Activated CD8-positive, alpha-beta memory T cell treated with anti-CD3 and anti-CD28 coated beads, Interleukin-2, amount 50 U/mL, for 48 hours (primary cell): ENCODE data around the gene CHRNE.
"Not testable (repeated sequence)": the region's sequence is repeated elsewhere in the genome, so short reads cannot be mapped to it uniquely, and the experiment has no call there.

ENCODE experiments used
- DNase-seq: peaks from one replicate; pipeline ENCODE4 v3.0.0-alpha.2; 2020

The CHRNE gene

DNA sequence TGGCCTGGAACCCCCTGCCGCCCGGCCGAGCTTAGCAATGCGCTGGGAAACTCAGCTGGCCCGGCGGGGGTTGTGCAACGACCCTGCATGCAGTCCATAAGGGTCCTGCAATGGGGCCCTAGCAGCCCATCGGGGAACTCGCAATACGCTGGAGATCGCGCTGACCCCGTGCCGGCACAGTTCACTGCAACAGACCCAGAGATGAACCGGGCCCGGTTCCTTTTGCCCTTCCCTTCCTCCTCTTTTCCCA is 36.6 kb upstream of the CHRNE start:
- peak; percentile 77 for DNase-seq

DNA sequence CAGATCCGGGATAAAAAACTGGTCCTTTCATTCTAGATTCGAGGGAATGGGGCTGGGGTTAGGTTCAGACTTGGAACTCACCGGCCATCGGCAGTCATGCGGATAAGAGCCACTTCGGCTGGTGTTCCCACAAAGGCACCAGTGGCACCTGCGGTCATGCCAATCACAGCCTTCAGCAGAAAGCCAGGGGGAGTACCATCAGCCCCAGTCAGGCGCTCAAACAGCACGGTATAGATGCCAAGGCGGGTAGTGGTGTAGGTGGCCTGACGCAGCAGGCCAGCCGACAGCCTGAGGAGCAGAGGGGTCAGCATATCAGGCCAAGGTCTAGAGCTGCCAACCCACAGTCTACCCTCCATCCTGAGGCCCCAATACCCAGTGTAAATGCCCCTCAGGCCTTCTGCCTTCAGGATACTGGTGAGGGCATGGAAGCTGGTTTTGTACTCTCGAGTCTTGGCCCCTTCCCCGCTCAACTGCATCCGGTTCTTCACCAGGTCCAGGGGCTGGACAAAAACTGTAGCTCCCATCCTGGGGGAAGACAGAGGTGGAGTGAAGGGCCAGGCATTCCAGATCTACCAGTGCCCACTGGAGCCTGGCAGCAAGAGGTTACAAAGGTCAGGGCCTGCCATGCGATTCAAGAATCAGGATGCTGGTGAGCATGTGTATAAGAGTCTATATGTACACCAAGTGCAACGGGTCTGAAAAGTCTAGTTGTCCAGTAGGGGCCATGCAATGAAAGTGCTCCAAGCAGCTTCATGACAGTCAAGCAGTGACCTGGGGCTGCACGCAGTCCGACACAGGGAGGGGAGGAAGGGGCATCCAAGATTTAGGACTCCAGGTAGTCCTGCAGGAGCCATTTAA is 36.0 kb upstream of the CHRNE start:
- no peak for DNase-seq

DNA sequence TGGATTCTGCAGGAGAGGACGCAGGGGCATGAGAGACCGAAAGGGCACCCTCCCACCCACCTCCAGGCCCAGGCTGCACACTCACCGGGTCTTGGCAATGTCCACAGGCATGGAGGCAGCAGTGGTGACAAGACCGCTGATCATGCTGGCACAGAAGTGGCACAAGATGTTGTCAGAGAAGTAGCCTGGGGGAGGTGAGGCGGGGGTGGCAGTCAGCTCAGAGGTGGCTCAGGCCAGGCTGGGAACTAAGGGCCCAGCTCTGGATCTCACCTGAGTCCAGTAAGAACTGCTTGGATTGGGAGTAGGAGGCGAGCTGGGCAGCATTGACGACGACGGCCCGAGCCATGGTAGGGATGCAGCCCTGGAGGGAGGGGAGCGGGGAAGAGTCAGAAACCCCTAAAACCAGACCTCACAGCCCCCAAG is 35.2 kb upstream of the CHRNE start:
- no peak for DNase-seq

DNA sequence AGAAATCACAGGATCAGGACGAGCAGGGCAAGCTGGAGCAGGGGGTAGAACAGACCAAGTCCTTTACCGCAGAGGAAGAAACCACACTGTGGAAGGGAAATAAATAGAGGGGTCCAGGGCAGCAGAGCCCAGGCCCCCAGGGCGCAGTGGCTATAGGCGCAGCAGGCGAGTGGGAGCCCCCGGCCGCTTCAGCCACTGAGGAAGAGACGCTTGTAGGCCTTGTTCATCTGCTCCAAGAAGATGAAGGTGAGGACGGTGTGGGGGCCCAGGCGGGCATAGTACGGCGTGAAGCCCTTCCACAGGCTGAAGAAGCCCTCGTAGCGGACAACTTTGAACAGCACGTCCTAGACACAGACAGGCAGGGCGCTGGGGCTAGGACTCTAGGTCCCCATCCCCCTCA is 34.7 kb upstream of the CHRNE start:
- no peak for DNase-seq

DNA sequence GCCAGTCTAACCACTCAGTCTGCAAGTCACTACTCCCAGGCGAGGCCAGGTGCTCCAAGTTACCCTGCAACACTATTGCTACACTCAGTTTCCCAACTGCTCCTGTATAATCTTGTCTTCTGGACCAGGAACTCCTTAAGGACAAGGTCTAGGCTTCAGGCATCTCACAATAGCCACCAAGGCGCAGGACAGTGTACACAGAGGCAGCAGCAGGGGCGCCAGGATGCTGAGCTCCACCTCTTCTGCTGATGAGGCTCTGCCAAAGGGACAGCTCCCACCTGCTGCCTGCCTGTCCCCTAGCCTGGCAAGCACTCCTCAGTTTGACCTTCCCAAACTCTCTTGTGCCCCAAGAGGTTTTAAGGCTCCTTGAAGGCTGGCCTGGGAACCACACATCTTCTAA is 33.5 kb upstream of the CHRNE start:
- no peak for DNase-seq

DNA sequence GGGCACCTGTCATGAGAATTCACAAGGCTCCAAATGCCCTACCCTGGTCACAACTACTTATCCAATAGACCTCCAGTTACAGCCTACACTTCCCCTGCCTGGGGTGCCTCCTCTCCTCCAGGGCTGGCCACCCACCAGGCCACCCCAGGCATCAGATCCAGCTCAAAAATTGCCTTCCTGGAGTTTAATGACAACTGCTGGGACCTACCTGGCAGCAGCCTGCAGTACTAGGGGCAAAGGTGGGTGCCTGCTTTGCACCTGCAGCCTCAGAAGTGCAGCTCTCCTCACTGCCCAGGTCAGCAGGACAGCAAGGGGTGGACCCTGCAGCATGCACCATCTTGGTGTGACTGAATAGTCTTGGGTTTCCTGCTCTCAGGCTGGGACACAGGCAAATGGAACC is 32.8 kb upstream of the CHRNE start:
- DNase-seq, result no peak

DNA sequence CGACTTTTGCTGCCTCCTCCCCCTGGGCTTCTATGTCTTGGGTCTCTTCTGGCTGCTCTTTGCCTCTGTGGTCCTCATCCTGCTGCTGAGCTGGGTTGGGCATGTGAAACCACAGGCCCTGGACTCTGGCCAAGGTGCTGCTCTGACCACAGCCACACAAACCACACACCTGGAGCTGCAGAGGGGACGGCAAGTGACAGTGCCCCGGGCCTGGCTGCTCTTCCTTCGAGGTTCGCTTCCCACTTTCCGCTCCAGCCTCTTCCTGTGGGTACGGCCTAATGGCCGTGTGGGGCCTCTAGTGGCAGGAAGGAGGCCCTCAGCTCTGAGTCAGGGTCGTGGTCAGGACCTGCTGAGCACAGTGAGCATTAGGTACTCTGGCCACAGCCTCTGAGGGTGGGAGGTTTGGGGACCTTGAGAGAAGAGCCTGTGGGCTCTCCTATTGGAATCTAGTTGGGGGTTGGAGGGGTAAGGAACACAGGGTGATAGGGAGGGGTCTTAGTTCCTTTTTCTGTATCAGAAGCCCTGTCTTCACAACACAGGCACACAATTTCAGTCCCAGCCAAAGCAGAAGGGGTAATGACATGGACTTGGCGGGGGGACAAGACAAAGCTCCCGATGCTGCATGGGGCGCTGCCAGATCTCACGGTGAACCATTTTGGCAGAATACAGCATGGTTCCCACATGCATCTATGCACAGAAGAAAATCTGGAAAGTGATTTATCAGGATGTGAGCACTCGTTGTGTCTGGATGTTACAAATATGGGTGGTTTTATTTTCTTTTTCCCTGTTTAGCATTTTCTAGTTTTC is 31.5 kb upstream of the CHRNE start:
- no peak for DNase-seq

DNA sequence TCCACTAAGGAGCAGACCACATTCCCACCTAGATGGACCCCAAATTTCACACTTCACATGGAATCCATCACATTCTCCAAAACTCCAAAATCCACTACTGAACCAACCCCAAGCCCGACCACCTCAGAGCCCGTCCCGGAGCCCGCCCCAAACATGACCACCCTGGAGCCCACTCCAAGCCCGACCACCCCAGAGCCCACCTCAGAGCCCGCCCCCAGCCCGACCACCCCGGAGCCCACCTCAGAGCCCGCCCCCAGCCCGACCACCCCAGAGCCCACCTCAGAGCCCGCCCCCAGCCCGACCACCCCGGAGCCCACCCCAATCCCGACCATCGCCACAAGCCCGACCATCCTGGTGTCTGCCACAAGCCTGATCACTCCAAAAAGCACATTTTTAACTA is 30.7 kb upstream of the CHRNE start:
- no peak for DNase-seq

DNA sequence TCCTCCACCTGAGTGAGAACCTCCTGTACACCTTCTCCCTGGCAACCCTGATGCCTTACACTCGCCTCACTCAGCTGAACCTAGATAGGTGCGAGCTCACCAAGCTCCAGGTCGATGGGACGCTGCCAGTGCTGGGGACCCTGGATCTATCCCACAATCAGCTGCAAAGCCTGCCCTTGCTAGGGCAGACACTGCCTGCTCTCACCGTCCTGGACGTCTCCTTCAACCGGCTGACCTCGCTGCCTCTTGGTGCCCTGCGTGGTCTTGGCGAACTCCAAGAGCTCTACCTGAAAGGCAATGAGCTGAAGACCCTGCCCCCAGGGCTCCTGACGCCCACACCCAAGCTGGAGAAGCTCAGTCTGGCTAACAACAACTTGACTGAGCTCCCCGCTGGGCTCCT is 29.9 kb upstream of the CHRNE start:
- no peak for DNase-seq

DNA sequence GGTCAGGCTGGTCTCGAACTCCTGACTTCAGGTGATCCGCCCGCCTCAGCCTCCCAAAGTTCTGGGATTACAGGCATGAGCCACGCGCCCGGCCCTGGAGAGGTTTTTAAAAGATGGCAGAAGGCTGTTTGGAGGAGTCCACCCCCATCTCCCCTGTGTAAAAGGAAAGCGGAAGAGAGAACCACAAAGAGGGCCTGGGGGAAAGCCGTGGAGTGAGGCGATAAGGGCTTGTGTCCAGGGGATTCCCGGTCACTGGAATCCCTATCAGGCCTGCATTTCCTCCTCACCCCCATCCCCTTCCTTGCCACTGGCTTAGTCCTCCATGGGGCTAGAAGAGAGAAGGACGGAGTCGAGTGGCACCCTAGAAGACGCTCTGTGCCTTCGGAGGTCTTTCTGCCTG is 29.1 kb upstream of the CHRNE start, which contains the start of gene GP1BA:
Gene GP1BA (plus strand): TSS at position 315 of the 400 bp plus-strand sequence. CDS start 328 bp downstream, outside the sequence.
- DNase-seq, result no peak

DNA sequence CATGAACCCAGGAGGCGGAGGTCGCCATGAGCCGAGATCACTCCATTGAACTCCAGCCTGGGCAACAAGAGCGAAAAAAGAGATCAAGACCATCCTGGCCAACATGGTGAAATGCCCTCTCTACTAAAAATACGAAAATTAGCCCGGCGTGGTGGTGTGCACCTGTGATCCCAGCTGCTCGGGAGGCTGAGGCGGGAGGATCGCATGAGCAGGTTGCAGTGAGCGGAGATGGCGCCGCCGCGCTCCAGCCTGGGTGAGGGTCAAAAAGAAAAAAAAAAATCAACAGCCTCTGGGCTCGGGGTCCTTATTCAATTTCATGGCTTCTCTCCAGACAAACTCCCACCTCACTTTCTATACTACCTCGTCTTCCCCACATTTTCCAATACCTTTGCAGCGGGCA is 26.0 kb upstream of the CHRNE start:
- DNase-seq, result no peak

DNA sequence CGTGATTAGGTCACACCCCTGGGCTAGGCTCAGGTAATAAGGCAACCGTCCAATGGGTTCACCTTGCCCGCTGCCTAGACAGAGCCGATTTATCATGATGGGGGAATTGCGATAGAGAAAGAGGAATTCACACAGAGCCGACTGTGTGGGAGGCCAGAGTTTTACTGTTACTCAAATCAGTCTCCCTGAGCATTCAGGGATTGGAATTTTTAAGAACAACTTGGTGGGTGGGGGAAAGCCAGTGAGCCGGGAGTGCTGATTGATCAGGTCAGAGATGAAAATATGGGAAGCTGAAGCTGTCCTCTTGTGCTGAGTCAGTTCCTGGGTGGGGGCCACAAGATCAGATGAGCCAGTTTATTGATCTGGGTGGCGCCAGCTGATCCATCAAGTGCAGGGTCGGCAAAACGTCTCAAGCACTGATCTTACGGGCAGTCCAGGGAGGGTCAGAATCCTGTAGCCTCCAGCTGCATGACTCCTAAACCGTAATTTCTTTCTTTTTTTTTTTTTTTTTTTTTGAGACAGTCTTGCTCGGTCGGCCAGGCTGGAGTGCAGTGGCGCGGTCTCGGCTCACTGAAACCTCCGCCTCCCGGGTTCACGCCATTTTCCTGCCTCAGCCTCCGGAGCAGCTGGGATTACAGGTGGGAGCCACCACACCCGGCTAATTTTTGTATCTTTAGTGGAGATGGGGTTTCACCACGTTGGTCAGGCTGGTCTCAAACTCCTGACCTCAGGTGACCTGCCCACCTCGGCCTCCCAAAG is 23.9 kb upstream of the CHRNE start:
- DNase-seq, result not testable (repeated sequence)

DNA sequence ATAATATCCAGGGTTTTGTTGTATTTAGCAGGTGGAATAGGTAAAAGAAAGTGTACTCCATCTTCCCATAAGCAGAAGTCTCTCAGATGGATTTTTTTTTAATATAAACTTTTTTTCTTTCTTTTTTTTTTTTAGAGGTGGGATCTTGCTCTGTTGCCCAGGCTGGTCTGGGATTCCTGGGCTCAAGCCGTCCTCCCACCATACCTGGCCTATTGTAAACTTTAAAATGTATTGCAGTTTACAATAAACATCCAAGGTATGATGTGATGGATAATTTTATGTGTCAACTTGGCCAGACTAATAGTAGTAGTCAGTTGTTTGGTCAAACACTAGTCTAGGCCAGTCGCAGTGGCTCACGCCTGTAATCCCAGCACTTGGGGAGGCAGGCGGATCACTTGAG is 18.4 kb upstream of the CHRNE start:
- no peak for DNase-seq

DNA sequence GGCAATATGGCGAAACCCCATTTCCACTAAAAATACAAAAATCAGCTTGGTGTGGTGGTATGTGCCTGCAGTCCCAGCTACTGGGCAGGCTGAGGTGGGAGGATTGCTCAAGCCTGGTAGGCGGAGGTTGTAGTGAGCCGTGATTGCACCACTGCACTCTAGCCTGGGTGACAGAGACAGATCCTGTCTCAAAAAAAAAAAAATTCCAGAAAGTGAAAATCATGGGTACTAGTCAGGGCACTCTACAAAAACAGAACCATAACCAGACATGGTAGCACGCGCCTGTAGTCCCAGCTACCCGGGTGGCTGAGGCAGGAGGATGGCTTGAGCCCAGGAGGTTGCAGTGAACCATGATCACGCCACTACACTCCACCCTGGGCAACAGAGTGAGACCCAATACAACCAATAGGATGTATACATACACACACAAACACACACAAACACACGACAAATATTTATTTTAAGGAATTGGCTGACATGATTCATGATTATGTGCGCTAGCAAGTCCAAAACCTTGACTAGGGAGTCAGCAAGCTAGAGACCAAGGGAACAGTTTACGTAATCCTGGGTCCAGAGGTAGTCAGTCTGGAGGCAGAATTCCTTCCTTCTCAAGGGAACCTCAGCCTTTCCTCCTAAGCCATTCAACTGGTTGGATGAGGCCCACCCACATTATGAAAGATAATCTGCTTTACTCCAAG is 17.6 kb upstream of the CHRNE start:
- DNase-seq, result no peak

DNA sequence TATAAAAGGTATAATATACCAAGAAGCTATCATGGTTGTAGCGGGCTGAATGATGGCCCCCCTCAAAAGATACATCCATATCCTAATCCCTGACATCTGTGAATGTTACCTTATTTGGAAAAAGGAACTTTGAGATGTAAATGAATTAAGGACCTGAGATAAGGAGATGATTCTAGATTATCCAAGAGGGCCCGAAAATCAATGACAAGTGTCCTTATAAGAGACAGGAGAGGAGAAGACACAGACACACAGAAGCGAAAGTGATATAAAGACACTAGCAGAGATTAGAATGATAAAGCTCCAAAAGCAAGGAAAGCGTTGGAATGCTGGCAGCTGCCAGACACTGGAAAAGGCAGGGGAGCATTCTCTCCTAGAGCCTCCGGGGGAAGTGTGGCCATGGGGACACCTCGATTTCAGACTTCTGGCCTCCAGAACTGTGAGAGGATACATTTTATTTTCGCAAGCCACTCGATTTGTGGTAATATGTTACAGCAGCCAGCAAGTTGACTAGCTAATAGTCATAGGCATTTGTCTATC is 16.7 kb upstream of the CHRNE start:
- DNase-seq, result no peak

DNA sequence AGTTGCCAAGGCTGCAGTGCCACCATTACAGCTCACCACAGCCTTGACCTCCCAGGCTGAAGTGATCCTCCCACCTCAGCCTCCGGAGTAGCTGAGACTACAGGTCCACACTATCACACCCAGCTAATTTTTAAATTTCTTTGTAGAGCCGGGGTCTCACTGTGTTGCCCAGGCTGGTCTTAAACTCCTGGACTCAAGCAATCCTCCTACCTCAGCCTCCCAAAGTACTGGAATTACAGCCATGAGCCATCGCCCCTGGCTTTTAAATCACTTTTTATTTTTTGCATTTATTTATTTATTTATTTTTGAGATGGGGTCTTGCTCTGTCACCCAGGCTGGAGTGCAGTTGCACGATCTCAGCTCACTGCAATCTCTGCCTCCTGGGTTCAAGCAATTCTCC is 11.7 kb upstream of the CHRNE start:
- DNase-seq, result not testable (repeated sequence)

DNA sequence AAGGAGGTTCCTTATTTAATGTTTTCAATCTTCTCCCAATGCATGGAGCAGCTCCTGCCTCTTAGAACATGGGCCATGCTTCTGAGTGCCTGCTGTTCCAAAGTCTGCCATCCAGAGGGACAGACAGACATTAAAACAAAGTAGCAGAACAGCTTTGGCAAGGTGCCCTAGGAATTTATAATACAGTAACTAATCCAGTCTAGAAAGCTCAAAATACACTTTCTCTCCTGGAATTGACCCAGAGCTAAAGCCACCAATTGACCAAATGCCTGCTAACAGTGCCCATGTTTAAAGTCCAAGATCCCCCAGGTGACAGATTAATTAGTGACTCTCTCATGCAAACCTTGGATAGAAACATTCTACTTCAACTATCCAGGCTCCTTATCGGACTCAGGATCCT is 11.1 kb upstream of the CHRNE start:
- DNase-seq, result no peak

DNA sequence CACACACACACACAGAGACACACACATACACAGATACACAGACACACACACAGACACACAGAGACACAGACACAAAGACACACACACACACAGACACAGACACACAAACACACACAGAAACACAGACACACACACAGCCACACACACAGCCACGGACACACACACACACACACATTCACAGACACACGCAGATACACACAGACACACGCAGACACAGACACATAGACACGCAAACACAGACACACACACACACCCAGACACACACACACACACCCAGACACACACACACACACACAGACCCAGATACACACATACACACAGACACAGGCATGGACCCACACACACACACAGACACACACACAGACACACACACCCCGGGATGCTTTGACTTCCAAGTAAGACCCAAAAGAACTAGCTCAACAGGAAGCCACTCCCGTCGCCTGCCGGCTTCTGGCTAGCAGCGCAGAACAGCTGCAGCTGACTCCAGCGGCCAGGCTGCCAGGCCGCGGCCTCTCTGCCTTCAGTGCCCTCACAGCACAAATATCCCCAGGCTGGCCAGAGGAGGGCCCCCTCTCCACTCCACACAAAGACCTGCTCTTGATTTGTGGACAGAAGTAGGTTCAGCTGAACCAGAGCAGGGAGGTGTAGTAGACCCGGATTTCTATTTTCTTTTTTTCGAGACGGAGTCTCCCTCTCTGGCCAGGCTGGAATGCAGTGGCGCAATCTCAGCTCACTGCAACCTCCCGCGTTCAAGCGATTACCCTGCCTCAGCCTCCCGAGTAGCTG is 6.0 kb upstream of the CHRNE start:
- peak; percentile 84 for DNase-seq

DNA sequence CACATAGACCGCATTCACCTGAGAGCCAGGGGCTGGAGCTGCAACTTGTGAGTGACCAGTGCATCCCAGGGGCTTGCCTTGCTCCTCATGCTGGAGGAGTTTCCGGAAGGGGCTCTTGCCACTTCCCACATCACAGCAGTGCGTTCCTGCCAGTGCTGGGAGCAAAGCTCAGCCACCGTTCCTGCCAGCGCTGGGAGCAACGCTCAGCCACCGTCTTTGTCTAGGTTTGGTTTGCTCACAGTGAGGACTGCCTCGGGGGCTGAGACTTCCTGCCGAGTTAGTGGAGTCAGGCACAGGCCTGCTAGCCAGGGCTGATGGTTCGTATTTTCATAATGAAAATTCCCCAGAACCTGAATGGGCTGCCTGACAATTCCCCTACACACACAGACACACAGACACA is 5.4 kb upstream of the CHRNE start:
- DNase-seq, result no peak

DNA sequence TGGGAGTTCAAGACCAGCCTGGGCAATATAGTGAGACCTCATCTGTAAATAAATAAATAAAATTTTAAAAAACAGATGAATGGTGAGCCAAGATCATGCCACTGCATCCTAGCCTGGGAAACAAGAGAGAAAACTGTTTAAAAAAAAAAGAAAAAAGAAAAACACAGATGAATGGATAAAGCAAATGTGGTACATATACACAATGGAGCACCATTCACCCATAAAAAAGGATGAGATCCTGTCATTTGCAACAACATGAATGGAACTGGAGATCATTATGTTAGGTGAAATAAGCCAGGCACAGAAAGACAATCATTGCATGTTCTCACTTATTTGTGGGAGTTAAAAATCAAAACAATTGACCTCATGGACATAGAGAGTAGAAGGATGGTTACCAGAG is 3.7 kb upstream of the CHRNE start:
- DNase-seq, result not testable (repeated sequence)

DNA sequence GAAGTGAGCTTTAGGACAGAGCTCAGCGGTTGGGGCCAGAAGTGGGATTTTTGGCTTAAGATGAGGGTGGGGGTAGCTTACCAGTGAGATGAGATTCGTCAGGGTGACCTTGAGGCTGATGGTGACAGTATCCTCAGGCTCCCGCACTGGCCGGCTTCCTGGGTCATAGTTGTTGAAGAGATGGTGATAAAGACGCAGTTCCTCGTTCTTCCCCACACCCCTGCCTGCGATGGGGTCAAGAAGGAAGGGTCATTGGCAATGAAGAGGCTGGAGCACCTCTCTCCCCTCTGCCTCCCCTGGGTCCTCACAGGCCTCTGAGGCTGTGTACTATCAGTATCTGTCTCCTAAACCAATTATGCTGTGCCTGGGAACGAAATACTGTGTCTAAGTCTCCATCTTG is 358 bp downstream of the CHRNE start:
- no peak for DNase-seq
